Pancreas (tissue), 10 donors: Measurements from ENCODE around the gene AVP. TPM values are rescaled to one million over a fixed set of nuclear protein-coding genes. Genes with fewer than 3 reads are reported as not detected.

Experiments
- ATAC-seq, 4 donors: fragments of 200-7000 bp; cut with Tn5 transposase; one replicate each; pipeline versions ENCODE4 v1.8.0 to v1.9.1; 2020; ENCODE audit warnings: mild to moderate bottlenecking in 4 of 4, moderate library complexity in 4 of 4
- DNase-seq, 6 donors: peaks; one replicate each; pipeline ENCODE4 v3.0.0-alpha.2; 2020
- FAIRE-seq: peaks from 2 replicates; lab custom pipeline; 2012; peaks lifted over from hg19 to GRCh38; lab: Jason Lieb, UNC
- H3K27ac ChIP-seq, 4 donors: fragments of 200-600 bp; sonication (generic); 1 replicate in 3 of 4; 2 replicates in 1 of 4; pipeline versions ENCODE4 v1.5.0 to v1.8.0; 2020
- H3K27me3 ChIP-seq, 4 donors: fragments of 200-600 bp; one replicate each; pipeline ENCODE4 v1.8.0; 2021
- H3K36me3 ChIP-seq, 3 donors: fragments of 200-600 bp; sonication (generic) in 1 of 3; one replicate each; pipeline versions ENCODE4 v1.5.0 to v1.8.0; 2020 to 2021
- H3K4me1 ChIP-seq, 3 donors: fragments of 200-600 bp; one replicate each; pipeline ENCODE4 v1.8.0; 2021
- H3K4me3 ChIP-seq, 4 donors: fragments of 200-600 bp; sonication (generic) in 2 of 4; one replicate each; pipeline versions ENCODE4 v1.5.0 to v1.8.0; 2020 to 2021
- H3K9me3 ChIP-seq, 4 donors: fragments of 200-600 bp; one replicate each; pipeline ENCODE4 v1.8.0; 2021
- WGBS, 2 donors: extraction: QIAGEN DNeasy Blood & Tissue Kit; methylation state at CpG; one replicate each; pipeline ENCODE4 v1.1.7; 2013; 5-methylcytosine and 5-hydroxymethylcytosine counted together
- intact Hi-C, 3 donors: fragments of 100-400 bp; cut with DNase I; formaldehyde crosslinking; loops; one replicate each; pipeline versions ENCODE4 v1.11.1 to v1.14.2; 2022
- polyA plus RNA-seq, 2 donors: library from polyadenylated mRNA; stranded (reverse); fragments of 200-250 nt; gene quantifications; one replicate each; pipeline ENCODE4 v1.2.3, GENCODE V29; 2013
- total RNA-seq, 6 donors: library from RNA; stranded (reverse); fragmentation: NEBNext Ultra II Directional in 4 of 6; extraction: Animal tissue kit (Norgen Biotek cat#: 25700) in 4 of 6; gene quantifications; one replicate each; pipeline versions ENCODE4 v1.2.1 to v1.2.4, GENCODE V29; 2021 to 2023
- TF ChIP-seq, protein P1 (sequence below), 4 donors: fragments of 200-600 bp; sonication (generic) in 3 of 4; IDR thresholded peaks; one replicate each; pipeline versions ENCODE4 v1.5.0 to v1.8.0; 2021; ENCODE audit warnings: antibody characterized with exemption in 4 of 4
- donor health status: healthy with polysubstance abuse.
- donor health status: DM: no; HTN: no; CAD: no; lungs with moderate emphysema.
- donor health status: DM: no; HTN: no; CAD: no.
- donor health status: control.
- donor health status: control.
- donor health status: Bipolar disorder and iron deficiency.
- donor health status: DM: yes; HTN: yes; CAD: no.
- donor health status: DM: no; HTN: no; CAD: no.
- donor health status: DM: no; HTN: no; CAD: no.
- donor health status: DM: yes; HTN: yes; CAD: no.

The AVP gene
- total and polyA plus RNA-seq, 8 donors = not detected

DNA sequence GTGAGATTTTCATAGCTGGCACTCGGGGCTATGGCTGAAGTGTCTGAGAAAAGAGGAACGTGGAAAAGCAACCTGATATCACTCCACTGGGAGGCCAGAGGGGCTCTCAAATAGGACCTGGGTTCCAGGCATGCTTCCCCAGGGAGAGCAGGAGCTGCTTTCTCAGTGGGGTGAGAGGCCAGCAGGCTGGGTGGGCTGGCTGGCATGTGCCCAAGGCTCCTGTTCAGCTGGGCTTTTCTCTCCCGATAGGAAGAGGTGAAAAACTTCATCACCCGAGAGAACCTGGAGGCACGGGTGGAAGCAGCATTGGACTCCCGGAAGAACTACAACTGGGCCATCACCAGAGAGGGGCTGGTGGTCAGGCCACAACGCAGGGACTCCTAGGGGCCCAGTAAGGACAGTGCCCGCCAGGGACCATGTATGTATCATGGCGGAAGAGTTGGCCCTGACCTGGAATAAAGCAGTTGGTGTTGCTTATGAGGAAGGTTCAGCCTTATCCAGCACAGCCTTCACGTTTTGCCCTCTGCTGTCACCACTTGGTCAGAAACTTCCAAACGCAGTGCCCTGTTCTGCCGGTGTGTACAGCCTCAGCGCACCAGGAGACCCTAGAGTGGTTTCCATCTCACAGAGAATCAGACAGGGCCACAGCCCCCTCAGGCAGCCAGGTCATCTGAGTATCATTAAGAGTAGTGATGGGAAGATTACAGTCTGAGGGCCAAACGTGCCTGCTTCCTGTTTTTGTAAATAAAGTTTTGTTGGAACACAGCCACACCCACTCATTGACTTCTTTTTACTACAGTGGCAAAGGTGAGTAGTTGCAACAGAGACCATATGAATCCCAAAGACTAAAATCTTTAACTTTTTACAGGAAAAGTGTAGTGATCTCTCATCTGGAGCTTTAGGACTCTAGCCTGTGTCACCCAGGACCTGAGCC is 36.8 kb downstream of the AVP start:
- Histone ChIP-seq H3K27me3 (no peaks in the 10 kb centered on the region), H3K4me3 (no peak overlapping the region), H3K36me3 (peaks cover 0 to 14% (median 11%) of the 10 kb centered on the region in 3 donors), H3K9me3 (no peaks in the 10 kb centered on the region), H3K4me1 (peaks cover 0 to 11% (median 6%) of the 10 kb centered on the region in 3 donors), H3K27ac (no peak overlapping the region)
- 83 to 84% methylated on average over 14 of the region's 14 CpGs for WGBS, 2 donors
- intact Hi-C loops = no loop called here
- ATAC-seq (no peak), DNase-seq (peak in 2 of 6 donors; percentile 36 to 61), FAIRE-seq (no peak)
- TF ChIP-seq, protein P1, sequence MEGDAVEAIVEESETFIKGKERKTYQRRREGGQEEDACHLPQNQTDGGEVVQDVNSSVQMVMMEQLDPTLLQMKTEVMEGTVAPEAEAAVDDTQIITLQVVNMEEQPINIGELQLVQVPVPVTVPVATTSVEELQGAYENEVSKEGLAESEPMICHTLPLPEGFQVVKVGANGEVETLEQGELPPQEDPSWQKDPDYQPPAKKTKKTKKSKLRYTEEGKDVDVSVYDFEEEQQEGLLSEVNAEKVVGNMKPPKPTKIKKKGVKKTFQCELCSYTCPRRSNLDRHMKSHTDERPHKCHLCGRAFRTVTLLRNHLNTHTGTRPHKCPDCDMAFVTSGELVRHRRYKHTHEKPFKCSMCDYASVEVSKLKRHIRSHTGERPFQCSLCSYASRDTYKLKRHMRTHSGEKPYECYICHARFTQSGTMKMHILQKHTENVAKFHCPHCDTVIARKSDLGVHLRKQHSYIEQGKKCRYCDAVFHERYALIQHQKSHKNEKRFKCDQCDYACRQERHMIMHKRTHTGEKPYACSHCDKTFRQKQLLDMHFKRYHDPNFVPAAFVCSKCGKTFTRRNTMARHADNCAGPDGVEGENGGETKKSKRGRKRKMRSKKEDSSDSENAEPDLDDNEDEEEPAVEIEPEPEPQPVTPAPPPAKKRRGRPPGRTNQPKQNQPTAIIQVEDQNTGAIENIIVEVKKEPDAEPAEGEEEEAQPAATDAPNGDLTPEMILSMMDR (IDR thresholded peaks at IDR 0.05) = no peak

DNA sequence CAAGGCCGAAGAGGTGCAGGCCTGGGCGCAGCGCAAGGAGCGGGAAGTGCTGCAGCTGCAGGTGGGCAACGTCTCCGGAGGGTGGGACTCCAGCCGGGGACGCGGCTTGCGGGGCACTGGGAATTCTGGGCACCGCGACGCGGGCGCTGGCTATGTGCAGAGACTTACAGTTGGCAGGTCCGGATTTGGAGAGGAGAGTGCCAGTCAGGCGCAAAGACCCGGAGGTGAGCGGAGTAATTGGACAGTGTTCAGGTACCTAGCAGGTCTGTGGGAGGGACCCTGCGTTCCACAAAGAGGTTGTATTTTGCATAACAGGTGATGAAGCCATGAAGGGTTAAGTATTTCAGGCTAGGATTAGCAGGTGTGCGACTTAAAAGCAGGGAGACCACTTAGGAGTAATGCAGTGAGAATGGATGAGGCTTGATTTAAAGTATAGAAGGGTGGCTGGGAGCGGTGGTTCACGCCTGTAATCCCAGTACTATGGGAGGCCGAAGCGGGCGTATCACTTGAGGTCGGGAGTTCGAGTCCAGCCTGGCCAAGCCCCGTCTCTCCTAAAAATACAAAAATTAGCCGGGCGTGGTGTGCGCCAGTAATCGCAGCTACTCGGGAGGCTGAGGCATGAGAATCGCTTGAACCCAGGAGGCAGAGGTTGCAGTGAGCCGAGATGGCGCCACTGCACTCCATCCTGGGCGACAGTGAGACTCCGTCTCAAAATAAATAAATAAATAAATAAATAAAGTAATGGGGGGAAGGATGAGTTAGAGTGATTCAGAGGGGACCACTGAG is 37.7 kb downstream of the AVP start:
- TF ChIP-seq, protein P1 (IDR thresholded peaks at IDR 0.05) = no peak
- Histone ChIP-seq H3K4me3 (peak overlapping the region; percentile 87 to 96 (median 94)), H3K9me3 (no peaks in the 10 kb centered on the region), H3K36me3 (peaks cover 0 to 14% (median 11%) of the 10 kb centered on the region in 3 donors), H3K27me3 (no peaks in the 10 kb centered on the region), H3K27ac (peak overlapping the region; percentile 45 to 85 (median 78)), H3K4me1 (peaks cover 0 to 16% (median 6%) of the 10 kb centered on the region in 3 donors)
- intact Hi-C loops = no loop called here
- DNase-seq (peak in 2 of 6 donors; percentile 33 to 82), FAIRE-seq (no peak), ATAC-seq (peak in 3 of 4 donors; percentile 1 to 17 (median 4))
- WGBS, 2 donors = 28 to 38% methylated on average over 36 to 39 of the region's 39 CpGs

DNA sequence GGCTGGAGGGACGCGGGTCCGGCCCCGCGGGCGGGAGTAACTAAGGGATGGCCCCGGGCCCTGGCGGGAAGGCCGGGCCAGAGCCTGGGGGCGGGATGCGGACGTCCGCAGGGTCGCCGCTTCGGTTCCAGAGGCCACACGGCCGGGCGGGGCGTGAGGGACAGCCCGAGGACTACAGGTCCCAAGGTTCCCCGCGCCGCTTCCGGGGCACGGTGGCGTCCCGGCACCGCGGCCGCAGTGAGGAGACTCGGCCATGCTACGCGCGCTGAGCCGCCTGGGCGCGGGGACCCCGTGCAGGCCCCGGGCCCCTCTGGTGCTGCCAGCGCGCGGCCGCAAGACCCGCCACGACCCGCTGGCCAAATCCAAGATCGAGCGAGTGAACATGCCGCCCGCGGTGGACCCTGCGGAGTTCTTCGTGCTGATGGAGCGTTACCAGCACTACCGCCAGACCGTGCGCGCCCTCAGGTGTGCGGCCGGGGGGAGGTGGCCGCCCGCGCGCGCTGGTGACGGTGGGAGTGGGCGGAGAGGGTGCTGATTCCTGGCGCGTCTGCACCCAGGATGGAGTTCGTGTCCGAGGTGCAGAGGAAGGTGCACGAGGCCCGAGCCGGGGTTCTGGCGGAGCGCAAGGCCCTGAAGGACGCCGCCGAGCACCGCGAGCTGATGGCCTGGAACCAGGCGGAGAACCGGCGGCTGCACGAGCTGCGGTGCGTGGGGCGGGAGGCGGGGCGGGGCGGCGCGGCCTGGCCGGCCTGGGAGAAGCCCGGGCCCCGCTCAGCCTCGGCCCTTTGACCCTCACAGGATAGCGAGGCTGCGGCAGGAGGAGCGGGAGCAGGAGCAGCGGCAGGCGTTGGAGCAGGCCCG is 38.5 kb downstream of the AVP start, which contains the start of gene MRPS26:
Gene MRPS26 (plus strand): TSS at position 237 of the 861 bp plus-strand sequence. CDS start 17 bp downstream, at position 254.
- TF ChIP-seq, protein P1 (IDR thresholded peaks at IDR 0.05) = no peak
- peaks cover 0 to 21% (median 6%) of the 10 kb centered on the region in 3 donors for H3K4me1 ChIP-seq
- peak; percentile 86 to 96 (median 88) for DNase-seq
- no peaks in the 10 kb centered on the region for H3K9me3 ChIP-seq
- peaks cover 0 to 14% (median 11%) of the 10 kb centered on the region in 3 donors for H3K36me3 ChIP-seq
- WGBS, 2 donors = 0% methylated on average over 96 to 104 of the region's 104 CpGs
- FAIRE-seq = no peak
- H3K27me3 ChIP-seq = no peaks in the 10 kb centered on the region
- H3K27ac ChIP-seq = peak within 1 kb of the TSS; percentile 45 to 85 (median 78)
- intact Hi-C loops = no loop called here
- peak within 1 kb of the TSS; percentile 87 to 96 (median 94) for H3K4me3 ChIP-seq
- peak; percentile 92 to 97 (median 94) for ATAC-seq

DNA sequence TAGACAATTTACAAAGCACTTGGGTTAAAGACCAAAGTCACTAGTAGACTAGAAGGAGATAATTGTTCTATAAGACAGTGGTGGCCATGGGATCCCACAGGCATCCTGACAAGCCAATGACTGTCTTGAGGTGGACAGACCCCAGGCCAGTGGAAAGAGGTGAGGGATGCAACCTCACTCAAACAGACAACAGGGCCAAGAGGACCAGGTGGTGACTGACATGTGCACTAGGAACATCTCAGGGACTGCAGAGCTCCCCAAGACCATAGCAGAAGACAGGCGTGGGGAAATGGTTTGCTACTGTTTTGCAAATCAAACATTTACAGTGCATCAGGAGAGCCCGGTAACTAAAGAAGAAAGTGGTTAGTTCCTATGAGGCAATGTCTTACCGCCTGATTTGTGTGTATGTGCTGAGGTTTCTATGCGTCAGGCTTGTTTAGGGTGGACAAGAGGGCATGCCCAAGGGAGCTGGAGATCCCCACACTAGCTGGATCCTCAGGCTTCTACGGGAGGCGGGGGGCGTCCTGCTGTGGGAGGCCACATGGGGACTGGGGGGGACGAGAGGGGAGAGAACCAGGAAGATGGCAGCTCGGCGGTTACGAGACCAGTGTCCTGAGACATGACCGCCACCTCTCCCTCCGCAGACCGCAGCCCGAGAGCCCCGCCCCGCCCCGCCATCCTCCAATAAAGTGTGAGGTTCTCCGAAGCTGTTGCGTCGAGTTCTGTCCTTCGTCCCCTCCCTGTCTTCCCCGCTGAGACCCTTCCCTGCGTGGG is 39.3 kb downstream of the AVP start:
- peak; percentile 65 to 79 (median 70) for ATAC-seq
- Histone ChIP-seq H3K27ac (peak overlapping the region; percentile 45 to 85 (median 78)), H3K4me3 (peak overlapping the region; percentile 87 to 96 (median 94)), H3K36me3 (peaks cover 0 to 14% (median 11%) of the 10 kb centered on the region in 3 donors), H3K27me3 (no peaks in the 10 kb centered on the region), H3K4me1 (peaks cover 0 to 21% (median 6%) of the 10 kb centered on the region in 3 donors), H3K9me3 (no peaks in the 10 kb centered on the region)
- FAIRE-seq = no peak
- TF ChIP-seq, protein P1 (IDR thresholded peaks at IDR 0.05) = no peak
- 2 to 3% methylated on average over 23 to 24 of the region's 24 CpGs for WGBS, 2 donors
- DNase-seq = peak in 4 of 6 donors; percentile 72 to 89 (median 80)
- intact Hi-C loops = no loop called here
